Smooth muscle cell (in vitro differentiated cells): ENCODE results near the gene GFI1B. TPM values are rescaled to one million over a fixed set of nuclear protein-coding genes. Genes with fewer than 3 reads are reported as not detected.

ENCODE experiments used
- DNase-seq: peaks from one replicate; lab custom pipeline; 2025; ENCODE audit not compliant: unreplicated experiment; lab: John Stamatoyannopoulos, UW
- H2AFZ ChIP-seq: fragments of 200-600 bp; sonication (generic); 2 replicates; pipeline ENCODE4 v1.6.0; 2016; ENCODE audit warnings: antibody characterized with exemption, low read depth, mild to moderate bottlenecking
- H3F3A ChIP-seq: fragments of 200-600 bp; sonication (generic); 2 replicates; pipeline ENCODE4 v1.6.0; 2017; ENCODE audit warnings: antibody characterized with exemption, low read depth
- H3K27ac ChIP-seq: fragments of 200-600 bp; sonication (generic); 2 replicates; pipeline ENCODE4 v1.5.1; 2016; ENCODE audit warnings: low read depth, mild to moderate bottlenecking
- H3K27me3 ChIP-seq: fragments of 200-600 bp; sonication (generic); 2 replicates; pipeline ENCODE4 v1.6.1; 2016; ENCODE audit warnings: low read depth, mild to moderate bottlenecking
- H3K36me3 ChIP-seq: fragments of 200-600 bp; sonication (generic); 2 replicates; pipeline ENCODE4 v1.5.1; 2016; ENCODE audit warnings: low read depth
- H3K4me1 ChIP-seq: fragments of 200-600 bp; sonication (generic); 2 replicates; pipeline ENCODE4 v1.5.1; 2016; ENCODE audit warnings: low read depth
- H3K4me2 ChIP-seq: fragments of 200-600 bp; sonication (generic); 2 replicates; pipeline ENCODE4 v1.6.0; 2016; ENCODE audit warnings: mild to moderate bottlenecking
- H3K4me3 ChIP-seq: fragments of 200-600 bp; sonication (generic); 2 replicates; pipeline ENCODE4 v1.5.1; 2016; ENCODE audit warnings: mild to moderate bottlenecking
- H3K79me2 ChIP-seq: fragments of 200-600 bp; sonication (generic); 2 replicates; pipeline ENCODE4 v1.6.0; 2016; ENCODE audit warnings: low read depth, mild to moderate bottlenecking
- H3K9ac ChIP-seq: fragments of 200-600 bp; sonication (generic); 2 replicates; pipeline ENCODE4 v1.6.0; 2016; ENCODE audit warnings: low read depth
- H3K9me3 ChIP-seq: fragments of 200-600 bp; sonication (generic); replicated peaks from 2 replicates; pipeline ENCODE4 v1.5.1; 2016; ENCODE audit warnings: low read depth
- H4K20me1 ChIP-seq: fragments of 200-600 bp; sonication (generic); 2 replicates; pipeline ENCODE4 v1.6.0; 2016; ENCODE audit warnings: low read depth
- WGBS: methylation state at CpG from one replicate; pipeline ENCODE4 v1.1.7; 2016; ENCODE audit warnings: low lambda C conversion rate; 5-methylcytosine and 5-hydroxymethylcytosine counted together
- polyA plus RNA-seq: library from polyadenylated mRNA; unstranded; fragments of >200 nt; fragmentation: Nextera tagmentation; extraction: Ambion mirVana; gene quantifications from 2 replicates; pipeline ENCODE4 v1.2.1, GENCODE V29; 2016
- total RNA-seq: library from RNA; depleted of rRNA; stranded (reverse); fragments of >200 nt; gene quantifications from 2 replicates; pipeline ENCODE4 v1.2.3, GENCODE V29; 2014
- TF ChIP-seq, protein P1 (sequence below): fragments of 200-600 bp; sonication (generic); IDR thresholded peaks from 2 replicates; pipeline ENCODE4 v1.5.1; 2017; ENCODE audit warnings: borderline replicate concordance, mild to moderate bottlenecking, antibody characterized with exemption; ENCODE audit not compliant: insufficient read depth, poor library complexity, severe bottlenecking

Gene GFI1B
- total and polyA plus RNA-seq, 2 experiments from 2014 or later, result not detected

DNA sequence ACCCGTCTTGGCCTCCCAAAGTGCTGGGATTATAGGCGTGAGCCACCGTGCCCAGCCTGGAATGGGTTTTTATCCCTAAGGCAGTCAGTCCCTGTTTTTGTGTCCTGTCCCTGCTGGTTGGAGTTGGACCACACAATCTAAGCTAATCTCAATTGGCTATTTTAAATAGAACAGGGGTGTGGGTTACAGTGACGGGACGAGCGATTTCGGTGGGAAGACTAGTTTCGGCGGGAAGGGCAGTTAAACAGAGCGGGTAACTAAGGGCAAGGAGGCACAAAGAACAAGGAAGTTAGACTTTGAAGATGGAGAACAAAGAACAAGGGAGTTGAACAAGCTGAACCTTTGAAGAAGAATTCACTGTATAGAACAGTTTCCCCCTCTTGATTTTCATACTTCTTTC is 53.7 kb downstream of the GFI1B start:
- peak overlapping the region; percentile 85 for H3K4me2 ChIP-seq
- H3K36me3 ChIP-seq, result no peaks in the 10 kb centered on the region
- peaks cover 4% of the 10 kb centered on the region for H3F3A ChIP-seq
- peak overlapping the region; percentile 86 for H3K9ac ChIP-seq
- H3K4me1 ChIP-seq, result peaks cover 25% of the 10 kb centered on the region
- H2AFZ ChIP-seq, result no peak overlapping the region
- H4K20me1 ChIP-seq, result peaks cover 46% of the 10 kb centered on the region
- no peak overlapping the region for H3K27ac ChIP-seq
- no peaks in the 10 kb centered on the region for H3K27me3 ChIP-seq
- TF ChIP-seq, protein P1, sequence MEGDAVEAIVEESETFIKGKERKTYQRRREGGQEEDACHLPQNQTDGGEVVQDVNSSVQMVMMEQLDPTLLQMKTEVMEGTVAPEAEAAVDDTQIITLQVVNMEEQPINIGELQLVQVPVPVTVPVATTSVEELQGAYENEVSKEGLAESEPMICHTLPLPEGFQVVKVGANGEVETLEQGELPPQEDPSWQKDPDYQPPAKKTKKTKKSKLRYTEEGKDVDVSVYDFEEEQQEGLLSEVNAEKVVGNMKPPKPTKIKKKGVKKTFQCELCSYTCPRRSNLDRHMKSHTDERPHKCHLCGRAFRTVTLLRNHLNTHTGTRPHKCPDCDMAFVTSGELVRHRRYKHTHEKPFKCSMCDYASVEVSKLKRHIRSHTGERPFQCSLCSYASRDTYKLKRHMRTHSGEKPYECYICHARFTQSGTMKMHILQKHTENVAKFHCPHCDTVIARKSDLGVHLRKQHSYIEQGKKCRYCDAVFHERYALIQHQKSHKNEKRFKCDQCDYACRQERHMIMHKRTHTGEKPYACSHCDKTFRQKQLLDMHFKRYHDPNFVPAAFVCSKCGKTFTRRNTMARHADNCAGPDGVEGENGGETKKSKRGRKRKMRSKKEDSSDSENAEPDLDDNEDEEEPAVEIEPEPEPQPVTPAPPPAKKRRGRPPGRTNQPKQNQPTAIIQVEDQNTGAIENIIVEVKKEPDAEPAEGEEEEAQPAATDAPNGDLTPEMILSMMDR, result no peak
- no peaks in the 10 kb centered on the region for H3K9me3 ChIP-seq
- WGBS, result 90% methylated on average over 10 of the region's 10 CpGs
- peak overlapping the region; percentile 77 for H3K4me3 ChIP-seq
- DNase-seq, result no peak
- peaks cover 73% of the 10 kb centered on the region for H3K79me2 ChIP-seq

DNA sequence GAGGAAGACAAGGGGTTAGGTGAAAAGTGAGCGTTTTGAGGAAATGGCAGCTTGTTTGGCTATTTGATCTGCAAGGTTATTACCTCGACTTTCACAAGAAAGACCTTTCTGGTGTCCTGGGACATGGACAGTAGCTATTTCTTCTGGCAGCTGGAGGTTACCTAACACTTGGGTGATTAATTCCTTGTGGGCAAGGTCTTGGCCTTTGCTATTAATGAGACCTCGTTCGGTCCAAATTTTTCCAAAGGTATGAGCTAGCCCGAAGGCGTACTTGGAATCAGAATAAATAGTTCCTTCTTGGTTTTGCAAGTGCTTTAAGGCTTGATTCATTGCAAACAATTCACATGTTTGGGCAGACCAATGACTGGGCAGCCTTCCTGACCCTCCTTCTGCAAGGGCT is 57.2 kb downstream of the GFI1B start:
- 98% methylated on average over 6 of the region's 6 CpGs for WGBS
- TF ChIP-seq, protein P1, result no peak
- Histone ChIP-seq H3K27ac (no peak overlapping the region), H3K4me3 (no peak overlapping the region), H3K27me3 (no peaks in the 10 kb centered on the region), H3K4me1 (peaks cover 16% of the 10 kb centered on the region), H3K4me2 (no peak overlapping the region), H3K9me3 (no peaks in the 10 kb centered on the region), H4K20me1 (peaks cover 77% of the 10 kb centered on the region), H3K9ac (no peak overlapping the region), H3K36me3 (no peaks in the 10 kb centered on the region), H2AFZ (no peak overlapping the region), H3F3A (no peaks in the 10 kb centered on the region), H3K79me2 (peaks cover 91% of the 10 kb centered on the region)
- no peak for DNase-seq

DNA sequence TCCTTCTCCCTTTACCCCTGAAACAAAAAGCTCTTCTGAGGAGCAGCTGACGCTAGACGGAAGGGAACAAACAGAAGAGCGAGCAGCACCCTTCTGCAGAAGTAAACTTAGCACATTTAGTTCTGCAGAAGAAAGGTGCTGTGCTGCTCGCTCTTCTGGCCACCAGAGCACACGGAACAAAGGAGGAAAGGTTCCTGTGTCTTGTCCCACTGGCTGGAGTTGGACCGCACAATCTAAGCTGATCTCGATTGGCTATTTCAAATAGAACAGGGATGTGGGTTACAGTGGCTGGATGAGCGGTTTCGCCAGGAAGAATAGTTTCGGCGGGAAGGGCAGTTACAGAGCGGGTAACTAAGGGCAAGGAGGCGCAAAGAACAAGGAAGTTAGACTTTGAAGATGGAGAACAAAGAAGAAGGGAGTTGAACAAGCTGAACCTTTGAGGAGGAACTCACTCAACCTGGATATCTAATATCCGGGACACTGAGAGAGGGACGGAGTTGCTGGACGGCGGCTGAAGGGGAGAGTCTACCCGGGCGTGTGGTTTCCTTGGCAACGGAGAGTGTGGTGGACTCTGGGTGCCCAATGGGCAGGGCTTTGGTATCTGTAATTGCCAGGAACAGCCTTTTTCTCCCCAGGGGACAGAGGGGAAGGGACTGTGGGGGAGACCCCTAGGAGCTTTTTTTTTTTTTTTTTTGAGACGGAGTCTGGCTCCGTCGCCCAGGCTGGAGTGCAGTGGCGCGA is 59.5 kb downstream of the GFI1B start:
- Histone ChIP-seq H3K9me3 (no peaks in the 10 kb centered on the region), H2AFZ (no peak overlapping the region), H3K9ac (no peak overlapping the region), H3K27me3 (no peaks in the 10 kb centered on the region), H3K4me3 (no peak overlapping the region), H4K20me1 (peaks cover 90% of the 10 kb centered on the region), H3K4me2 (no peak overlapping the region), H3K4me1 (peaks cover under 1% of the 10 kb centered on the region), H3K79me2 (peaks cover 77% of the 10 kb centered on the region), H3K27ac (no peak overlapping the region), H3F3A (no peaks in the 10 kb centered on the region), H3K36me3 (no peaks in the 10 kb centered on the region)
- TF ChIP-seq, protein P1, result no peak
- DNase-seq, result no peak
- 98% methylated on average over 25 of the region's 25 CpGs for WGBS
